GM21737 (cell line): ENCODE results near the gene ARID3A.

Experiments
- ATAC-seq: cut with Tn5 transposase; IDR thresholded peaks from one replicate; pipeline ENCODE4 v1.9.1; 2021; ENCODE audit warnings: mild to moderate bottlenecking, moderate library complexity; ENCODE audit not compliant: unreplicated experiment

Gene ARID3A

DNA sequence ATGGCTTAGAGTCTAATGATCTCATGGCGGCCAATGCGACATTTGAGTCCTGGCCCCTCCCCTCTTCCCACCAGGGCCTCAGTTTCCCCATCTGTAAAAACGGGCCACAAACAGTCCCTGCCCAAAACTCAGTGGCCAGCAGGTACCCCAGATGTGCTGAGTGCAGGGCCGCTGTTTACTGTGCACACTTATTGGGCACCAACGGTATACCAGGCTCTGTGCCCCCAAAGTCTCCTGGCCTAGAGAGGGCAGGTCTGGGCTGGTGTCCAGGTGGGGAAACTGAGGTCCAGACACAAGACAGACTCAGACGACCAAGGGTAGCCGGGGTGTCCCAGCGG lies 34.7 kb downstream of the ARID3A start:
- ATAC-seq: no peak

DNA sequence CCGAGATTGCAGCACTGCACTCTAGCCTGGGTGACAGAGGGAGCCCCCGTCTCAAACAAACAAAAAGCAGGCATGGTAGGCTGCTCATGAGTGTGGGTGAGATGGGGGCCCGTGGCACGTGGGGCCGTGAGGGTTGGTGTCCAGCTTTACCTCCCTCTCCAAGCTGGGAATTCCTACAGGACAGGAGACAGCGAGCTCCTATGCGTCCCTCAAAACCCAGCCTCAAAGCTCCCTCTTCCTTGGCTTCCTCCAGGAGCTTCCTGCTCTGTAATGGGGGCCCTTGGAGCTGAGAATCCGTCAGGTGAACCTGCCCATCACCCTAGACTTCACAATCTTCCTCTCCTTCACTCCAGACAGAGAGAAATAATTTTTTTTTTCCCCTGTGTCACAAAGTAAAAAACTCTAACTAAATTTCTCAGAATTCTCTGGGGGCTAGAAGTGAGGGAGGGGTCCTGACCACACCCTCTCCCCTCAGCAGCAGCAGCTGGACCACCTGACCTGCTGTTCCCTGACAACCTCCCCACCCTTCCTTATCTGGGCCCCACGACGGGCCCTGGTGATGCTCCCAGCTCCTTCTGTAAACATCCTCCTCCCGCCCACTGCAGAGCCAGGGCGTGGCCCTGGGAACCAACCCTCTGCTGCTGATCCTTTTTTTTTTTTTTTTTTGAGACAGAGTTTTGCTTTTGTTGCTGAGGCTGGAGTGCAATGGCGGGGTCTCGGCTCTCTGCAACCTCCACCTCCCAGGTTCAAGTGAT lies 36.2 kb downstream of the ARID3A start:
- ATAC-seq: no peak

DNA sequence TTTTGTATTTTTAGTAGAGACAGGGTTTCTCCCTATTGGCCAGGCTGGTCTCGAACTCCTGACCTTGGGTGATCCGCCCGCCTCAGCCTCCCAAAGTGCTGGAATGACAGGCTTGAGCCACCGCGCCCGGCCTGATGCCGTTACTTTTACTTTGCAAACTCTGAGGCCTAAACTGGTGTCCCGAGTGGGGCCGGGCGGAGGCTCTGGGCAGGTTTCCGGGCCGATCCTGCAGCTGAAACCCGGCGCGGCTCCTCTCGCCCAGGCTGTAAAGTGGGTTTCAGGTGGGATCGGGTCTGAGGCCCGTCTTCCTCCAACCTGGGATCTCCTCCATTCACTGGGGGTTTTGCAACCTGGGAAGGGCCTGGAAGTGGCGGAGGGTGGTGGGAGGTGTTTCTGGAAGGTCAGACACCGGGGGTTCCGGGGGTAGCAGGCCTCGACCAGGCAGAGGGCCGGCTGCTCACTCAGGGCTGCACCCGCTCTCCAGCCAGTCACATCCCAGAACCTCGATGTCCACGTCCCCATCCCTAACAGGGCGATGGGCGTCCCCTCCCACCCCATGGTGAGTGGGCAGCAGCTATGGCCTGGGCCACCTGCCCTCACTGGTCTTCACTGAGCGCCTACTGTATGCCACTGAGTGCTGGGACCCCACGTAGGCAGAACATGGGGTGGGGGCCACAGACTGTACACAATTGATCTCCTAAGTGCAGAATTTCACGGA lies 37.0 kb downstream of the ARID3A start:
- ATAC-seq: no peak

DNA sequence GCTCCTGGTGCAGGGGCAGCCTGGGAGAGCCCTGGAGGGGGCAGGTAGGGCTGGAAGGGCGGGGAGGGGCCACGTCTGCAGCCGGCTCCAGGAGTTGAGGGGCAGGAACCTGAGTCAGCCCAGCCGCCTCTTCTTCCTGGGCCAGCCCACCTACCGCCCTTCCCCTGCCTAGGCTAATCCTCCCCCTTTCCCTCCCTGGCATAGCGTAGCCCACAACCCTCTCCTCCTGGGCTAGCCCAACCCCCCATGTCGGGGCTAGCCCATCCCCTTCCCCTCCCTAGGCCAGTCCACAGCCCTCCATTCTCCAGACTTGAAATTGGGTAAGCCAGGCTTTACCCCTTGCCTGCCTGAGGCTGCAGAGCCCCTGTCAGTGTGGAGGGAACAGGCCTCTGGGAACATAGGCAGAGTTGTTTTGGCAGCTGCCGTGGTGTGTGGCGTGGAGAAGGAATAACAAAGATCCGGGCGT lies 37.7 kb downstream of the ARID3A start:
- no peak for ATAC-seq

DNA sequence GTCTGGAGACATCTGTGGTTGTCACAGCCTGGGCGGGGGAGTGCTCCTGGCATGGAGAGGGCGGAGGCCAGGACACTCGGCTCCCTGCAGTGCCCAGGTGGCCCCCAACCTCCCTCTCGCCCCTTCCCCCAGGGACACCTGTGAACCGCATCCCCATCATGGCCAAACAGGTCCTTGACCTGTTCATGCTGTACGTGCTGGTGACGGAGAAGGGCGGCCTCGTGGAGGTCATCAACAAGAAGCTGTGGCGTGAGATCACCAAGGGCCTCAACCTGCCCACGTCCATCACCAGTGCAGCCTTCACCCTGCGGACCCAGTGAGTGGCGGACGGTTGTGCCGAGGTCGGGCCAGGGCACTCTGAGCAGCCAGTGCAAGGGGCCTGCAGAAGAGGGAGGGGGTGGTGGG lies 38.3 kb downstream of the ARID3A start:
- ATAC-seq: no peak

DNA sequence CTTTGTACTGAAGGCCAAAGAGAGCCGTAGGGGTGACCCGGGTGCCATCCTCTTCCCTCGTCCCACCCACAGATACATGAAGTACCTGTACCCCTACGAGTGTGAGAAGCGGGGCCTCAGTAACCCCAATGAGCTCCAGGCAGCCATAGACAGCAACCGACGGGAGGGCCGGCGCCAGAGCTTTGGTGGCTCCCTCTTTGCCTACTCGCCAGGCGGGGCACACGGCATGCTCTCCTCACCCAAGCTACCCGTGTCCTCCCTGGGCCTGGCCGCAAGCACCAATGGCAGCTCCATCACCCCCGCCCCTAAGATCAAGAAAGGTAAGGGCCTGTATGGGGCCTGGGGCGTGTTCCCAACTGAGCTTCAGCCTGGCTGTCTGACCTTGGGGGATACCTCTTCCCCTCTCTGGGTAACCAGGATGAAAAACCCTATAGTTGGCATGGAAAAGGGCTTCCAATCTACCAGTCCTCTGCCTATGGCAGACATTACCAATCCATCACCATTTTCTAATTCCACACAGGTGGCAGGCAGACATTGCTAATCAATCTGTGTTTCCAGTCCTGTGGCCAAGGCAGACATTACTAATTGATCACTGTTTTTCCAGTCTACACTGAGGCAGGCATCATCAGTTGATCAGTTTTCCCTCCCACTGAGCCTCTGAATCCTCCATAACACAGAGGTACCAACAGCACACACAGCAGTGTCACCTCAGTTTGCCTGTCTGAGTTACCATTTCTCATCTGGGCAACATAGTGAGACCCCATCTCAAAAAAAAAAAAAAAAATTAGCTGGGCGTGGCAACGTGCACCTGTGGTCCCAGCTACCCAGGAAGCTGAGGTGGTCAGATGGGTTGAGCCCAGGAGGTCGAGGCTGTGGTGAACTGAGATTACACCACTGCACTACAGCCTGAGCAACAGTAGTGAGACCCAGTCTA lies 39.2 kb downstream of the ARID3A start:
- no peak for ATAC-seq

DNA sequence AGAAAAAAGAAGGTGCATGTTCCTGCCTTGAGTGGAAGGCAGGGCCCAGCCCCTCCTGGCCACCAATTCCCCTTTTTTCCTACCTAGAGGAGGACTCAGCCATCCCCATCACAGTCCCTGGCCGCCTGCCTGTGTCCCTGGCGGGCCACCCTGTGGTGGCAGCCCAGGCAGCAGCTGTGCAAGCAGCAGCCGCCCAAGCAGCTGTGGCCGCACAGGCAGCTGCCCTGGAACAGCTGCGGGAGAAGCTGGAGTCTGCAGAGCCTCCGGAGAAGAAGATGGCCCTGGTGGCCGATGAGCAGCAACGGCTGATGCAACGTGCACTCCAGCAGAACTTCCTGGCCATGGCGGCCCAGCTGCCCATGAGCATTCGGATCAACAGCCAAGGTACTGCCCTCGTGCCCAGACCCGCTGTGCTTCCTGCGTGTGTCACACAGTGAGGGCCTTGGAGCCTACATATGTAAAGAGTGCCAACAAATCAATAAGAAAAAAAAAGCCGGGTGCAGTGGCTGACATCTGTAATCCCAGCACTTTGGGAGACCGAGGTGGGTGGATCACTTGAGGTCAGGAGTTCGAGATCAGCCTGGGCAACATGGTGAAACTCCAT lies 40.8 kb downstream of the ARID3A start:
- ATAC-seq: no peak

DNA sequence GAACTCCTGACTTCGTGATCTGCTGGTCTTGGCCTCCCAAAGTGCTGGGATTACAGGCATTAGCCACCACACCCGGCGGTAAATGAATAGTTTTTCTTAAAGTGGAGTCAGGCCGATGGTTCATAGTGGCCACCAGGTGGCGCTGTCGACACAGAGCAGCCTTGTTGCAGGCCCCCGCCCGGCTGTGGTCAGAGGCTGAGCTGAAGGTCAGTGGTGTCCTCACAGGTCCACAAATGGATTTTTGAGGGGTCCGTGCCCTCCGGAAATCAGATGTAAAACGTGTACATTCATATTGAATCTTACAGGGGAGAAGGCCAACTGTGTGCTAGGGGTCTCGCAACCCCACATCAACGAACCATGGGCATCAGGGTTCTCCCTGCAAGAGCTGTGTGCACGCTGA lies 44.9 kb downstream of the ARID3A start:
- ATAC-seq: no peak

DNA sequence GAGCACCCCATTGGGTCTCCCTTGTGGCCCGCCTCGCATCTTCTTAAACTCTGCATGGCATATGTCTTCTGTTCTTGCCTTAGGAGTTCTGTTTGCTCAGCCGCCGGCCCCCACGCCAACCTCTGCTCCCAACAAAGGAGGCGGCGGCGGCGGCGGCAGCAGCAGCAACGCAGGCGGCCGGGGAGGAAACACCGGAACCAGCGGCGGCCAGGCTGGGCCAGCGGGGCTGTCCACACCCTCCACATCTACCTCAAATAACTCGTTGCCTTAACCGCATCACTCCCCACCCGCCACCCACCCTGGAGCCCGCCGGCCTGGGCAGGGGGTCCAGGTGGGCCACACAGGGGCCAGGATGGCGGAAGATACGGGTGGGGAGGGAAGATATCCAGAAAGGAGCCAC lies 46.0 kb downstream of the ARID3A start:
- ATAC-seq: no peak

DNA sequence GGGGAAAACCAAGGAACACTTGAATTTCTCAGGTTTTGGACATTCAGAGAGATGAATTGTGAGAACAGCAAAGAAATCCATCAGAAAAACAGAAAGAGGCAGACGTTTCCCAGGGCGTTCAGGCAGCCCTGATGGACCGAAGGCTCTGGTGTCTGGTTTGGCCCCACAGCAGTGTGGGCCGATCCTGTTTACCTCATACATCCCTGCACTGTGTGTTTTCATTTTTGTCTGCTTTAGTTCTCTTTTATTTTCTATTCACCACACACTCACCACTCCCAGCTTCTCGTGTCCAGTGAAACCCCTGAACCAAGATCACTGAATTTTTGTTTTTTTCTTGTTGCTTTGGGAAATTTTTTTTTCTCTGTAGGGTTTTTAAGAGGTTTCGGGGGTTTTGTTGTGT lies 46.4 kb downstream of the ARID3A start:
- no peak for ATAC-seq

DNA sequence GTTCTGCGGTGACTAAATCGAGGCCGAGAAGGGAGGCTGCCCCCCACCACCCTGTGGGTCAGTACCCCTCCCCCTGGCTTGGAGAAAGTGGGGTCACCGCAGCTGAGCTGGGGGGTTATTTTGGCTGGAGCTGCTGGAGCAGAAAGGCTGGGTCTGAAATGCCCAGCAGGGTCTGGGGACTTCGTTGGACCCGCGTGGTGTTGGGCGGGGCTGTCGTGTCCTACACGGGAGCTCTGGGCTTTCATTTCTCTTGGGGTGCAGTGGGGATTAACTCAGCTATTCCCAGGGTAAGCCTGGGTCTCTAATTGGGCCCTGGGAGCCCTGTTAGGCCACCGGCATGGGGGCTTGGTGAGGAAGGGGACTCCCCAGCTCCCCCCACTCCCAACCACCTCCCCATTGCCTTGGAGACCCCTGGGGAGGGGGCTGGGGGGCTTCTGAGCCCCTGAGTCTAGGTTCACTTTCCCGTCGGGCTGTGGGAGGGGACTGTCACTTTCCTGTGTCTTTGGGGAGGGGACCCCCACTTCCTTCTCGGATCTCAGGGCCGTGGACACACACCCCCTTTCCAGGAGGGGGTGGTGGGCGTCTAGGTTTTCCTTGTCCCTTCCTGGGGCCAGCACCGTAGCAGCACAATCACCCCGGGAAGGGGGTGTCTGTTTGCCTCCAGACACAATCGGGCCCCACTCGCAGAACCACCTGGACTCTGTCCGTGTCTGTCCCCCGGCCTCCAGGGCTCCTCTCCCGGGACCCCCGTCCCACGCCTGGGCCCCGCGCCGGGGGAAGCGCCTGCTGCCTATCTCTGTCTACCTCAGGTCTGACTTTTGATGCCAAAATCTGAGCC lies 48.1 kb downstream of the ARID3A start:
- no peak for ATAC-seq

DNA sequence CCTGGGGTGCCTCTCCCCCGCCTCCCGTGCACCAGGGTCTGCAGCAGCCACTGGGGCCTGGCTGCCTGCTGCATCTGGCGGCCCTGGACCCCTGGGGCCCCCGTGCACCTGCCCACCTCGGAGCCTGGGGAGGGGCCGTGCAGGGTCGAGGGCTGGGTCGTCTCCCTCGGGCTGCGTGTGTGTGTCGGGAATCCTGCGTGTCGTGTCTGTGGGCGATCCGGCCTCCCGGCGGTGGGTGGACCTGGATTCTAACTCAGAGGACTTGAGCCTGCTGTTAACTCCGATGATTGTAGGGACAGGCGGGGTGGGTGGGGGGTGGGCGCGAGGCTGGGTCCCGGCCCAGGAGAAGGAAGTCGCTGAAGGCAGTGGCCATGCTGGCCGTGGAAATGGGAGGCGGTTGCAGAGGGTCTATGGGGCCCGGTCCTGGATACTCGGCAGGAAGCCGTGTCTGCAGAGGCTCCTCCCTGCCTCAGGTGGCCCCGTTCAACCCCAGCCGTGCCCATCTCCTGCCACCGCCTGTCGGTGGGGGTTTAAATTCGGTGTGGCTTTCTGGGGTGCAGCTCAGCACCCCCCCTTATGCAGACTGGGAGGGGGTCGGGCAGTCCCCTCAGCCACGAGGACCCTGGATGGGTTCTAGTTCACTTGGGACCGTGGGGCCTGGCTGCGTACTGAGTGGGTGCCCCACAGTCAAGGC lies 48.9 kb downstream of the ARID3A start:
- no peak for ATAC-seq

DNA sequence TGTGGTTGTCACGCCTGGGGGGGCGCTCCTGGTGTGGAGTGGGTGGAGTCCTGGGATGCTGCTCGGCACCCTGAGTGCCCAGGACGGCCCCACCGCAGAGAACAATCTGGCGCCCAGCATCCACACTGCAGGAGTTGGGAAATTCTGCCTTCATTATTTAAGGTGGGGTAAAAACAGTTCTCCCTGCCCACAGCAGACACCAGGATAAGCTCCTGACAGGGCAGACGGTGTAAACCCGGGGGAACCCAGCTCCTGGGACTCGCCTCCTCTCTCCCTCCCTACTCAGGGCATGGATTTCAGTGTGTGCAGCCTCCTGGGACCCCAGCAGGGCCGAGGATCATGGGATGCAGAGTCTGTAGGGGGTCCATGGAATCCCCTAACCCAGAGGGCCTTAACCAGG lies 50.6 kb downstream of the ARID3A start:
- ATAC-seq: no peak

DNA sequence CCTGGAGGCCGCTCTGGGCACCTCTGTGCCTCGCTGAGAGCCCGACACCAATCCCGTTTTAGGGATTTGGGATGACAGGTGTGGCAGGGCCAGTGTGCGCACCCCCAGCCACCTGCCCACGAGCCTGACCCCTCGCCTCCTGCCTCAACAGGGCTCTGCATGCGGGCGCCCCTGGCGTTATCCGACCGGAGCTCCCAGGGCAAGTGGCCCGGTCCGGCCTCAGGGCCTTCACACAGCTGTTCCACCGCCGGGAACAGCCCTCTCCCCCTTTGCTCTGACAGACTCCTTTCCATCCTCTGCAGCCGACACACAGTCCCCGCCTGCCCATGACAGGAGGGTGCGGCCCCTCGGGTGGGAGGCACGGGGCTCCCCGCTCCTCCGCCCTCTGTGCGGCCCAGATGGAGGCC lies 51.2 kb downstream of the ARID3A start:
- ATAC-seq: no peak

DNA sequence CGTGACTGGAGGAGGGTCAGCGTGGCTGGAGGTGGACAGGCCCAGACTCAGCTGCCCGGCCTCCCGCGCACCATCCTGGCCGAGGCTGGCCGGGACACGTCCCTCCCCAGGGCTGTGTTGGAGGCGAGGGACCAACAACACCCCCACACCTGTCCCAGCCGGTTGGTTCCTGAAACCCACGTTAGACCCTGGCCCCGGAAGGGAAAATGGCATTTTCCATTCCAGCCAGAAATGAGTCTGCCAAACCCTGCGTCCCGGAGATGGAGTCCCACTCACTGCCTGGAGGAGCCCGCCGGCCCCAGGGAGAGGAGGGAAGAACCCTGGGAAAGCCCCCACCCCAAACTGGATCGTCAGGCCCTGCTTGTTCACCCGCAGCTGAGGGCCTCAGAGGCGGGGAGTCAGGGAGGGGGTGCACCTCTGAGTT lies 53.5 kb downstream of the ARID3A start:
- ATAC-seq: no peak

DNA sequence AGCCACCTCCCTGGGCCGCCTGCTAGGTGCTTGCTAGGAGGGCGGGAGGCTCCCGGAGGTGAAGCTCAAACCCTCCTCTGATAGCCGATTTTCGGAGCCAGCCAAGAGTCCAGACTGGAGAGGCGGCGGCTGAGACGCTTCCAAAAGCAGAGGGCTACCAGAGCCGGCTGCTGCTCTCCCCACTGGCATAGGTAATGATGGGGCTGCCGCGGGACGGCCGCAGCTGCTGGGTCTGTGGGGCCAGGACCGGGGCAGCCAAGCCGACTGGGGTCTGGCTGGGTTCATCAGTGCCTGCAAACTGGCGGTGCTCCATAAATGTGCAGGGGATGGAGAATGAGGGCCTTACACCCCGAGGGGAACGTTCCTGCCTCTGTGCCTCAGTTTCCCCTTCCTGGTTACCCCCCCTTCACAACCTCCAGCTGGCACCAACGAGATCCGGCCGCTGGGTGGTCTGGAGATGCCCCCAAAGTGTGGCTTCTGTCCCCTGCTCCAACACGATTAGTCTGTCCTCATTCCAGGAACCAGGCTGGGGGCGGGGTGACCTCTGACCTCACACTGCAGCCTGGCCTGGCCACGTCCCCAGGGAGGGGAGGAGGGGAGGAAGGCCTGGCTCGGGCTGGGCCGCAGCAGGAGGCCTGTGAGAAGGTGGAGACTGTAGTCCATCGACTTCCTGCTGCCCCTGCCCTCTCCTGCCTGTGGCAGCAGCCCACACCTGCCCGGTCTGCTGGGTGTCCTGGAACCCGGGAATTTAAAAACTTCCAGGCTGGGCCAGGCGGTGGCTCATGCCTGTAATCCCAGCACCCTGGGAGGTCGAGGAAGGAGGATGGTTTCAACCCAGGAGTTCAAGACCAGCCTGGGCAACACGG lies 54.5 kb downstream of the ARID3A start:
- ATAC-seq: no peak

DNA sequence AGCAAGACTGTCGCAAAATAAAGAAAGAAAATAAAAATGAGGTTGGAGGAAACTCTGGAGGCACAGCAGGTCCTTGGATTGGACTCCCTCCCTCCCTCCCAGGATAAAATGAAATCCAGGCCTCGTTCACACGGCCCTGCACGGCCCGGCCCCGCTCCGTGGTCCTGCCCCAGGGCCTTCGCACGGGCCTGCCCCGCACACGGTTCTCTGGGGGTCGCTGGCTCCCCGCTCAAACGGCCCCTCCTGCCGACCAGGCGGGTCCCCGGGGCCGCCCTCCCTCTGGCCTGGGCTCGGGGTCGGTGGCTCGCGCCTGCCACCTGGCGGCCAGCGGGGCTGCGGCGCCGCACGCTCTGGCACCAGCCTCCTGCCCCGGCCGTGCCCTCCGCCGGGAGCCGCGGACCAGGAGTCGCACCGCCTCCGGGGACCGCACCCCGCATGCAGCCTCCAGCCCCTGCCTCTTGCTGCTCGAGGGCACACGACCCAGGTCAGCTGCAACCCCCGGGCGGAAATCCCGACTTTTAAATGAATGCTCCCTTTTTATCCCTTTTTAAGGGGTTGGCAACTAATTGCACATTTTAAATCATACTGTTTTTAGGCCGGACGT lies 56.8 kb downstream of the ARID3A start:
- ATAC-seq: peak; percentile 53
